Uterus (tissue), 2 donors: Measurements from ENCODE around the gene ABCB1.

ENCODE experiments used
- CTCF ChIP-seq, 4 experiments: fragments of 200-600 bp in 2 of 4; fragments of 450-650 bp in 2 of 4; sonication (generic) in 2 of 4; IDR thresholded peaks; one replicate each; pipeline ENCODE4 v1.5.1; 2016 to 2019; ENCODE audit warnings: antibody characterized with exemption in 4 of 4, mild to moderate bottlenecking in 2 of 4, moderate library complexity in 1 of 4
- POLR2A ChIP-seq, 2 donors: fragments of 450-650 bp; IDR thresholded peaks; one replicate each; pipeline ENCODE4 v1.6.1; 2016; ENCODE audit warnings: antibody characterized with exemption in 2 of 2, mild to moderate bottlenecking in 1 of 2, moderate library complexity in 1 of 2

GRCh38 chr7:87591211-87591610 lies 9.5 kb downstream of the ABCB1 start:
- TF ChIP-seq CTCF (IDR thresholded peaks at IDR 0.05), result no peak
- no peak for TF ChIP-seq POLR2A (IDR thresholded peaks at IDR 0.05)
